NCI-H1092 (cell line): Measurements from ENCODE around the gene CYP2D6.
A peak's percentile ranks its signal among the peaks of the same experiment; 100 is the strongest.
"Not testable (repeated sequence)": the region's sequence is repeated elsewhere in the genome, so short reads cannot be mapped to it uniquely, and the experiment has no call there.

Experiments
- DNase-seq: peaks from one replicate; lab custom pipeline; 2025; lab: John Stamatoyannopoulos, UW

CYP2D6 gene

GRCh38 chr22:42134100-42135020 is 3.8 kb upstream of the CYP2D6 start:
- no peak for DNase-seq

DNA sequence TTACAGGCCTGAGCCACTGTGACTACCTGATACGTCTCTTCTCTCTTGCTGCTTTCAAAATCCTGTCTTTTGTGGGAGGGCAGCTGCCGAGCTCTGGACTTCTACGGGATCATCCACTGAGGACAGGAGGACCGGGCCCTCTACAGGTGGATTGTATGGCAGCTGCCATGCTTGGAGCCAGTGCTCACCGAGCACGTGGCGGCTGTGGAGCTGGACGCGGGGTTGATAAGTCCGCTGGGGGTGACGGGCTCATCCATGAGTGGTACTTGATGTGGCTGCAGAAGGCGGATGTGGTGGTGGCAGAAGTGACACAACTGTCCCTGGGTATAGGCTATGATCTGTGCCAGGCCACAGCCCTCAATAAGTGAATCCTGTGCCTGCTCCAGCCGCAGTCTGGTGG is 1.8 kb upstream of the CYP2D6 start:
- no peak for DNase-seq

GRCh38 chr22:42131562-42131961 is 952 bp upstream of the CYP2D6 start:
- DNase-seq = no peak

DNA sequence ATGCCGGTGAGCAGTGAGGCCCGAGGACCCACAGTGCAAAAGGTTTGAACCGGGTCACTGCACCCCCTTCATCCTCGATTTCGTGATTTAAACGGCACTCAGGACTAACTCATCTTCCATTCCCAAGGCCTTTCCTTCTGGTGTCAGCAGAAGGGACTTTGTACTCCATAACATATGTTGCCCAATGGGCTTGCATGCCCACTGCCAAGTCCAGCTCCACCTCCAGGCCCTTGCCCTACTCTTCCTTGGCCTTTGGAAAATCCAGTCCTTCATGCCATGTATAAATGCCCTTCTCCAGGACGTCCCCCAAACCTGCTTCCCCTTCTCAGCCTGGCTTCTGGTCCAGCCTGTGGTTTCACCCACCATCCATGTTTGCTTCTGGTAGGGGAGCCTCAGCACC is 428 bp downstream of the CYP2D6 start:
- DNase-seq = not testable (repeated sequence)

DNA sequence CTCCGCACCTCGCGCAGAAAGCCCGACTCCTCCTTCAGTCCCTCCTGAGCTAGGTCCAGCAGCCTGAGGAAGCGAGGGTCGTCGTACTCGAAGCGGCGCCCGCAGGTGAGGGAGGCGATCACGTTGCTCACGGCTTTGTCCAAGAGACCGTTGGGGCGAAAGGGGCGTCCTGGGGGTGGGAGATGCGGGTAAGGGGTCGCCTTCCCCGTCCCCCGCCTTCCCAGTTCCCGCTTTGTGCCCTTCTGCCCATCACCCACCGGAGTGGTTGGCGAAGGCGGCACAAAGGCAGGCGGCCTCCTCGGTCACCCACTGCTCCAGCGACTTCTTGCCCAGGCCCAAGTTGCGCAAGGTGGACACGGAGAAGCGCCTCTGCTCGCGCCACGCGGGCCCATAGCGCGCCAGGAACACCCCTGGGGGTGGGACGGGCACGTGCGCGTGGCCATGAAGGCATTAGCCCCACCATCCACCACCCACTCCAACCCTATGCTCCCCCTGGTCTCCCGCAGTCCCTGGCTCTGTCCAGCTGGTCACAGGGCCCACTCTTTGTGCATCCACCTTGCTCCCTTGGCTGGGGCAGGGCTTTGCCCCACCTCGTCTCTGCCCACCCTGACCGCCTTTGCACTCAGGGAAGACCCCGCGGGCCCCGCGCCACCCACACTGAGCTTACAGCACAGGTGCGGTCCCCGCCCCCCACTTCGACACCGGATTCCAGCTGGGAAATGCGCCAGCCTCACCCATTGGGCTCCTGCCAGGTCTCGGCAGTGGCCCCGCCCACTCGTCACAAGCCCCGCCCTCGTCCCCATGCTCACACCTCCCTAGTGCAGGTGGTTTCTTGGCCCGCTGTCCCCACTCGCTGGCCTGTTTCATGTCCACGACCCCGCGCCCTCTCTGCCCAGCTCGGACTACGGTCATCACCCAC is 1.6 kb downstream of the CYP2D6 start:
- peak; percentile 24 for DNase-seq

DNA sequence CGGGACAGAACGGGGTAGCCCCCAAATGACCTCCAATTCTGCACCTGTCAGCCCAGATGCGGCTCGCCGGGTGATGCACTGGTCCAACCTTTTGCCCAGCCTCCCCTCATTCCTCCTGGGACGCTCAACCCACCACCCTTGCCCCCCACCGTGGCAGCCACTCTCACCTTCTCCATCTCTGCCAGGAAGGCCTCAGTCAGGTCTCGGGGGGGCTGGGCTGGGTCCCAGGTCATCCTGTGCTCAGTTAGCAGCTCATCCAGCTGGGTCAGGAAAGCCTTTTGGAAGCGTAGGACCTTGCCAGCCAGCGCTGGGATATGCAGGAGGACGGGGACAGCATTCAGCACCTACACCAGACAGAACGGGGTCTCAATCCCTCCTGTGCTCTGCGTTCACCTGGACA is 2.6 kb downstream of the CYP2D6 start:
- DNase-seq = not testable (repeated sequence)

GRCh38 chr22:42127606-42128005 is 3.0 kb downstream of the CYP2D6 start:
- DNase-seq = no peak

DNA sequence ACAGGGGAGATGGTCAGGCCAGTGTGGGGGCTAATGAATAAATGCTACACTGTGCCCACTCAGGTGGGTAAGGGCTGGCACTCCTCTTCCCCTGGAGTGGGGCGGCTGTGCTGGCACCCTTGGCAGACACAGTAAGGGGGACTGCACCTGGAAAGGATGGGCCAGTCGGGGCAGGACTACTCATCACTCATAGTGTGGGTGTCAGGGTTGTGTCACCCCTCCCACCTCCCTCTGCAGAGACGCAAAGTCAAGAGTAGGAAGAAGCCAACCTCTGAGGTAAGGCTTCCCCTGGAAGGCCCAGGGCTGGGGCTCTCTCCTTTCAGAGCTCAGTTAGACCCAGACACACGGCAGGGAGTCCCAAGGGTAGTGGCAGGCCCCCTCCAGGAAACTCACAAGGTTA is 7.1 kb downstream of the CYP2D6 start:
- DNase-seq = not testable (repeated sequence)

GRCh38 chr22:42120231-42121021 is 10.2 kb downstream of the CYP2D6 start:
- DNase-seq = not testable (repeated sequence)

GRCh38 chr22:42116848-42117424 is 13.7 kb downstream of the CYP2D6 start:
- no peak for DNase-seq

DNA sequence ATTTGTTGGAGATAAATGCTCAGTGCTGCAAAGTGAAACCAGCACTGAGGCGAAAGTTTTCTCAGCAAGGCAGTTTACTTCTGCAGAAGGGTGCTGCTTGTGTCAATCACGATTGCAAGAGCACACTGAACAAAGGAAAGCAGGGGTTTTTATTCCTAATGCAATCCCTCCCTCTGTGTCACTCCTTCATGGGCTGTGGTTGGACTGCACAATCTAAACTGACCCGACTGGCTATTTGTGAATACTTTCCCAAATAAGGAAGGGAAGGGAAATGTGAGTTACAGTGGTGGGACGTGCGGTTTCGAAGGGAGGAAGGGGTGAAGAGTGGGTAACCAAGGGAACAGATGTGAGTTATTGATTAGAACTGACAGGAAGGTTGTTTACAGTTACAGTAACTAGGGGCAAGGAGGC is 15.2 kb downstream of the CYP2D6 start:
- not testable (repeated sequence) for DNase-seq

GRCh38 chr22:42114721-42115120 is 15.9 kb downstream of the CYP2D6 start:
- DNase-seq = no peak

GRCh38 chr22:42112793-42113192 is 17.8 kb downstream of the CYP2D6 start:
- not testable (repeated sequence) for DNase-seq

DNA sequence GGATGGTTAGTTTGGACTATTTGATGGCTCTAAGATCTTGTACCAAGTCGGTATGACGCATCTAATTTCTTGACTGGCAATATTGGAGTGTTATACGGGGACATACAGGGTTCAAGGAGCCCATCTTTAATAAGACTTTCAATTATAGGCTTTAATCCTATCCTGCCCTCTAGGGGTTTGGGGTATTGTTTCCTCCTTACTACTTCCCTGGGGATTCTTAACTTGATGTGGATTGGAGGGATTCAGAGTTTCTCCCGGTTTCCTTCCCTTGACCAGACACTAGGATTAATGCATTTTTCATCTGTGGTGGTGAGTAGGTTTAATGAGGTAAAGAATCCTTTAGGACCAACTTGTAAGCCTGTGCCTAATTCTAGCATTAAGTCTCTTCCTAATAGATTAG is 18.8 kb downstream of the CYP2D6 start:
- DNase-seq = no peak

GRCh38 chr22:42108848-42109247 is 21.8 kb downstream of the CYP2D6 start:
- no peak for DNase-seq

- not testable (repeated sequence) for DNase-seq
Observed at GRCh38 chr22:42104332-42104860, 26.2 kb downstream of the CYP2D6 start.

- no peak for DNase-seq
Observed at GRCh38 chr22:42101199-42101598, 29.4 kb downstream of the CYP2D6 start.

DNA sequence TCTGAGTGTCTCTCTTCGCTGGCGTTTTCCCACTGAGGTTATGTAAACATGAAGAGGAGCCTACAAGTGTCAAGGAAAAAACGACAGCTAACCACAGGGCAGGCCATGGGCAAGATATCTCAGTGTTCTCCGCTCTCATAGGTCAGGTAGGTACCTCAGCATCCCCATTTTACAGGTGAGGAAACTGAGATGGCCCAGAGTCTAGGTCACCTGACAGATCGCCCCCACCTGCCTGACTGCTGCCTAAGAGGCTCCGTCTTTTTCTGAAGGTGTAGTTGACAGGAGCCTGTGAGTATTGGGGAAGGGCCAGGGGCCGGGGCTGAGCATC is 39.2 kb downstream of the CYP2D6 start:
- no peak for DNase-seq

- DNase-seq = peak; percentile 99
Observed at GRCh38 chr22:42090596-42091454, 39.8 kb downstream of the CYP2D6 start, which contains the start of gene NDUFA6. Gene NDUFA6, minus strand, starts transcription at chr22:42090772. Its CDS starts 28 bp downstream, at chr22:42090744.

- DNase-seq = no peak
Observed at GRCh38 chr22:42086051-42086450, 44.6 kb downstream of the CYP2D6 start.
